Neural cell (in vitro differentiated cells): ENCODE measurements around the gene NALCN.

ENCODE experiments used
- CTCF ChIP-seq: fragments of 450-650 bp; IDR thresholded peaks from 2 replicates; pipeline ENCODE4 v1.5.1; 2014; ENCODE audit warnings: antibody characterized with exemption, mild to moderate bottlenecking, moderate library complexity; ENCODE audit not compliant: poor library complexity, severe bottlenecking
- MXI1 ChIP-seq: fragments of 450-650 bp; conservative IDR thresholded peaks from 2 replicates; pipeline ENCODE4 v1.6.1; 2014; ENCODE audit warnings: antibody characterized with exemption, mild to moderate bottlenecking; ENCODE audit not compliant: poor library complexity, severe bottlenecking
- POLR2AphosphoS5 ChIP-seq: IDR thresholded peaks from 2 replicates; pipeline ENCODE4 v1.6.1; 2012
- SMC3 ChIP-seq: fragments of 450-650 bp; conservative IDR thresholded peaks from 2 replicates; pipeline ENCODE4 v1.6.1; 2014; ENCODE audit warnings: antibody characterized with exemption, mild to moderate bottlenecking, moderate library complexity; ENCODE audit not compliant: poor library complexity
- TAF1 ChIP-seq: IDR thresholded peaks from 2 replicates; pipeline ENCODE4 v1.6.1; 2012; ENCODE audit warnings: low read depth

GRCh38 chr13:101090287-101090686 lies 326.0 kb downstream of the NALCN start:
- TF ChIP-seq POLR2AphosphoS5: no peak
- TF ChIP-seq CTCF: no peak
- TF ChIP-seq MXI1: no peak
- TF ChIP-seq TAF1: no peak
- TF ChIP-seq SMC3: no peak
